B cell (primary cell): ENCODE results near the gene PIK3AP1.

Experiments used
- EZH2 ChIP-seq: IDR thresholded peaks from 2 replicates; pipeline ENCODE4 v1.6.1; 2012; ENCODE audit warnings: borderline replicate concordance, low read depth, mild to moderate bottlenecking, moderate library complexity, low read length; ENCODE audit not compliant: insufficient read depth, poor library complexity, severe bottlenecking
- TF ChIP-seq, protein P1 (sequence below): fragments of 200-600 bp; IDR thresholded peaks from one replicate; pipeline ENCODE4 v1.8.0; 2022; ENCODE audit warnings: antibody characterized with exemption, mild to moderate bottlenecking

DNA sequence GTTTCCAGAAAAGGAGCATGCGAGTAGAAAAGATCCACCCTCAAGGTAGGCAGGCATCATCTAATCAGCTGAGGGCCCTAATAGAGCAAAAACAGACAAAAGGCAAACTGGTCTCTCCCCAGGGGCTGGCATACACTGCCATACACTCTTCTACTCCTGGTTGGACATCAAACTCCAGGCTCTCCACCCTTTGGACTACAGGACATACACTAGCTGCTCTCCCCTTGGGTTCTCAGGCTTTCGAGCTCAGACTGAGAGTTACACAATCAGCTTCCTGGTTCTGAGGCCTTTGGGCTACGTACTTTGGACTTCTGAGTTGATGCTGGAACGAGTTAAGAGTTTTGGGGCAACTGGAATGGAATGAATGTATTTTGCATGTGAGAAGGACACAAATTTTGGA, 82.6 kb downstream of the PIK3AP1 start:
- TF ChIP-seq, protein P1, sequence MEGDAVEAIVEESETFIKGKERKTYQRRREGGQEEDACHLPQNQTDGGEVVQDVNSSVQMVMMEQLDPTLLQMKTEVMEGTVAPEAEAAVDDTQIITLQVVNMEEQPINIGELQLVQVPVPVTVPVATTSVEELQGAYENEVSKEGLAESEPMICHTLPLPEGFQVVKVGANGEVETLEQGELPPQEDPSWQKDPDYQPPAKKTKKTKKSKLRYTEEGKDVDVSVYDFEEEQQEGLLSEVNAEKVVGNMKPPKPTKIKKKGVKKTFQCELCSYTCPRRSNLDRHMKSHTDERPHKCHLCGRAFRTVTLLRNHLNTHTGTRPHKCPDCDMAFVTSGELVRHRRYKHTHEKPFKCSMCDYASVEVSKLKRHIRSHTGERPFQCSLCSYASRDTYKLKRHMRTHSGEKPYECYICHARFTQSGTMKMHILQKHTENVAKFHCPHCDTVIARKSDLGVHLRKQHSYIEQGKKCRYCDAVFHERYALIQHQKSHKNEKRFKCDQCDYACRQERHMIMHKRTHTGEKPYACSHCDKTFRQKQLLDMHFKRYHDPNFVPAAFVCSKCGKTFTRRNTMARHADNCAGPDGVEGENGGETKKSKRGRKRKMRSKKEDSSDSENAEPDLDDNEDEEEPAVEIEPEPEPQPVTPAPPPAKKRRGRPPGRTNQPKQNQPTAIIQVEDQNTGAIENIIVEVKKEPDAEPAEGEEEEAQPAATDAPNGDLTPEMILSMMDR = no peak
- no peak for TF ChIP-seq EZH2
